Measurements from ENCODE around the gene BMPR1B.

Gene BMPR1B

DNA sequence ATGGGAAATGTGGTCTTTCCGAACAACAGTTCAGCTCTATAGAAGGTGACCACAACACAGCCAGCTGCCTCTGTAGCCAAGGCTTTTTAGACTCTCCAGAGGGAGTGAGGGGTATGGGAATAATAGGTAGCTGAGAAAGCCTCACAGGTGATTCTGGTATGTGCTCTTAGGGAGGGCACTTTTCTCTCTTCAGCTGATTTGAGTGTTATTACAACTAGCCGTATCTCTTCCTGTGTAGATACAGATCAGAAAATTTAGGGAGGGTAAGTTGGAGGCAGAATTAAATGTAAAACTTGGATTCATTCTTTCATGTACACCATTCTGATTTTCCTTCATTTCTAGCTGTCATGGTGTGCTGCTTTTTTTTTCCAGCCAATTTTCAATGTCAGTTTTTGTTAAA is 154.9 kb downstream of the BMPR1B start:
- no peak for DNase-seq (ENCODE audit: low spot score)

DNA sequence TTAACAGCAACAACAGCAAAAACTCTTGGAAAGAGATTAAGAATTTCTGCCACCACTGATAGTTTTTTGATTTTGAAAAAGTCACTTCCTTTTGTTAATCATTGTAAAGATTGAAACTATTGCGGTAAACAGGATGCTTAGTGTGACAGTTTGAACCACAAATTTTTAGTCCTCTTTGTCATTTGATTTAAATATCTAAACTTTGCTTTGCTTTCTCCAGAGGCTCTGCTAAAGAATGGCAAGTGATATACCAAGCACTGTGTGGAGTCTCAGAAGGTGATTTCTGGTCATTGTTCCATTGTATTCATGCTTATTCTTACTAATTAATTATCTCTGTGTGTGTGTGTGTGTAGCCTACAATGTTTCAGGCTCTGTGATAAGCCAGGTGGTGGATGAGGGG is 155.6 kb downstream of the BMPR1B start:
- no peak for DNase-seq (ENCODE audit: low spot score)

GRCh38 chr4:94917146-94917545 is 159.4 kb downstream of the BMPR1B start:
- no peak for DNase-seq (ENCODE audit: low spot score)

DNA sequence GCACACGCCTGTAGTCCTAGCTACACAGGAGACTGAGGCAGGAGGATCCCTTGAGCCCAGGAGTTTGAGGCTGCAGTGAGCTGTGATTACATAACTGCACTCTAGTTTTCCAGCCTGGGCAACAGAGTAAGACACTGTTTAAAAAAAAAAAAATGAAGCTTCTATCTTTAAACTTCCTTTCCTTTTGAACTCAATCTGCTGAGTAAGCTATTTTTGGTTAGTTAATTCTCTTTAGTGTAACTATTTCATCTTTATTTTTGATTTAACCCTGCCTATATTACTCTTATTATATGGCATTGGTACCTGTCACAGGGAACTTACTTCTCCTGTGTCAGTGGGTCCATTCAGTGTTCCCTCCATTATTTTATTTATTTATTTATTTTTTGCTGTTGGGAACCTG is 160.8 kb downstream of the BMPR1B start:
- DNase-seq (ENCODE audit: low spot score) = no peak

DNA sequence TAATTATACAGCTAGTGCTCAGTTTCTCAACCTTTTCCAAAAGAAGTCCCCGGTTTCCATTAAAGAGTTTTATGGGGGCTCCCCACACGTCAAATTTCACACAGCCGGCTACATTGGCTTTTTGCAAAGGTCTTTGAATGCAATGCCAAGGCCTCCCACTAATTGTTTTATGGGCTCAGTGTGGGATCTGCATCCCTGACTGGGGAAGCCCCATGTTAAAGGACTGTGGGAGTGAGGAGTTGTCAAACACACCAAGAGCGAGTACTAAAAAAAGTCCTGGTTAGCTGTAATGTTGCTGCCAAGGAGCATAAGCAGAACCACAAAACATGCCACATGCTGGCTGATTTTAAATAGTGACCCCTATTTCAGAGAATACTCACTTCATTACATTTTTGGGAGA is 162.6 kb downstream of the BMPR1B start:
- DNase-seq (ENCODE audit: low spot score) = no peak

DNA sequence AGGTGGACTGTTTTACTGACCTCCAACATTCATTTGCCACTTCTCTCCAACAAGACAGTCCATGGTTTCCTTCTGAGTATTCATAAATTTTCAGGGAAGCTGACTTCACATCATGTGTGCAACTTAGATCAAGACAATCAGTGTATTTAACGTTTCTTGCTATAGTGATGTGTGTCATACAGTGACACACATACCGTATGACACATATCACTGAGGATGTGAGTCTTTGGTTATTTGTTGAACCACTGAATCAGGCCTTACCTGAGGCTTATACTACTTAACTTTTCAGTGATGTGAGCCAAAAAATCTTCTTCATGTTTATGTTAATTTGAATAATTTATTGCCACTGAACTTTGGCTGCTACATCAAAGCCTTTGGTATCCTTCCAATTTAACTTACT is 166.8 kb downstream of the BMPR1B start:
- no peak for DNase-seq (ENCODE audit: low spot score)

GRCh38 chr4:94925764-94926347 is 168.1 kb downstream of the BMPR1B start:
- DNase-seq (ENCODE audit: low spot score) = no peak

GRCh38 chr4:94926936-94927335 is 169.2 kb downstream of the BMPR1B start:
- no peak for DNase-seq (ENCODE audit: low spot score)

DNA sequence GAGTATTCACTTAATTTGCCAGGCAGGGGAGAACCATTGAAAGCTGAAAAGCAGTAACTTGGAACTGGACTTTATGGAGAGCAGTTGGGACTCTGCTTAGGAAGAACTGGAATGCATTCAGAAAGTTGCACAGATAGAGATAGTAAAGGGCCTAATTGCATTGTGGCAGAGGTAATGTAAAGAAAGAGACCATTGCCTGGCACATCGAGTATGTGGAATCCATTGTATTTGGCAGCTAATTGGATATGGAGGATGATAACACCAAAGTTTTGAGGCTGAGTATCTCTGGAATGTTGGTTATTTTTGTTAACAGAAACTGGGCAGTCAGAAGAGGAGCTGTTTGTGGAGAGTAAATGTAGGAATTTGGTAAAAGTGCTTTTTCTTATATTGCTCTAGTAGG is 169.9 kb downstream of the BMPR1B start:
- DNase-seq (ENCODE audit: low spot score) = peak; percentile 4

DNA sequence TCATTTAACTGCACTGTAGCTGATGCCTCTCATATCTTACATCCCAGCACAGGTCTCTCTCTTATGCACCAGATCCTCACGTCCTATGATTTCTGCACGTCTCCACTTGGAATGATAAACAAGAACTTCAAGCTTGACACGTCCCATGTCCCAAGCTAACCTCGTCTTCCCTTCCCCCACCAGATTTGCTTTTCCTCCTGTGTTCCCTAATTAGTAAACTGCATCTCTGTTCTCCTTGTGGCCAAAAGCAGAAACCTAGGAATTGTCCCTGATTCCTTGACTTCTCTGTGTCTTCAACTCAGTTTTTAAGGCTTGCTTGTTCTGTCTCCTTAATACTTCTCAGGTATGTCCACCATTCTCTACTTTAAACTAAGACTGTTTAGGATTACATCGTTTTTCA is 171.9 kb downstream of the BMPR1B start:
- no peak for DNase-seq (ENCODE audit: low spot score)

DNA sequence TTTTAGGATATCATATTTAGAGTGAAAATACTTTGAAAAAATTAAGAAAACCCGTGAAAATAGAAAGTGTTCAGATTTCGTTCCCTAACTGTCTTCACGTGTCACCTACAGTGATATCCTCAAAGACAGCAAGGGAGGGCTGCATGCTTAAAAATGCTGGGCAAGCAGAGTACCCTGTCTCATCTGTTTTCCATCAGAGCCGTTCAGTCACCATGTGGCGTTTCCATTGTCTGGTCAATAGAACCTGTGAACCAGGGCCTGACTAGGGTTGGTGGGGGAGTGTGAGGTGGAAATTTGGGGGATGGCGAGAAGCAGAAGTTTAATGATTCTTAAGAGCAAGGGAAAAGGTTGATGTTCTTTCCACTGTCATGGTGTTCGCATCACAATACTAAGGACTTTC is 173.9 kb downstream of the BMPR1B start:
- no peak for DNase-seq (ENCODE audit: low spot score)

DNA sequence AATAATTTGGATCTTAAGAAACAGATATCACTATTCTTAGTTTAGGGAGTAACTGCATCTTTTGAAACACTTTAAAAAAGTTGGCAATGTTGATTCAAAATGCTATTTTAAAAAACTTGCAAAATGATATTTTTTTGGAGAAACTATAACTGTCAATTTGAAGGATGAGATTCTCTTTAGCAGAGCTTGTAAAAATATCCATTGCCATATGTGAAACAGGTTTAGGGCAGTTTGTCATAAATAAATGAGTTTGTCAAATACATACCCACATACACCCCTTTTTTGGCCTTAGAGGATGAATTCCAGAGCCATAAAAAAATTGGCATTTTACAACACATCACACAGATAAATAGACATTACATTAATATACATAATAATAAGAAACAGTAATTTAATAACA is 174.6 kb downstream of the BMPR1B start:
- DNase-seq (ENCODE audit: low spot score) = no peak

- DNase-seq (ENCODE audit: low spot score) = no peak
These were observed 176.0 kb downstream of the BMPR1B start for GRCh38 chr4:94933799-94934198.

GRCh38 chr4:94934201-94934600 is 176.4 kb downstream of the BMPR1B start:
- peak; percentile 3 for DNase-seq (ENCODE audit: low spot score)

DNA sequence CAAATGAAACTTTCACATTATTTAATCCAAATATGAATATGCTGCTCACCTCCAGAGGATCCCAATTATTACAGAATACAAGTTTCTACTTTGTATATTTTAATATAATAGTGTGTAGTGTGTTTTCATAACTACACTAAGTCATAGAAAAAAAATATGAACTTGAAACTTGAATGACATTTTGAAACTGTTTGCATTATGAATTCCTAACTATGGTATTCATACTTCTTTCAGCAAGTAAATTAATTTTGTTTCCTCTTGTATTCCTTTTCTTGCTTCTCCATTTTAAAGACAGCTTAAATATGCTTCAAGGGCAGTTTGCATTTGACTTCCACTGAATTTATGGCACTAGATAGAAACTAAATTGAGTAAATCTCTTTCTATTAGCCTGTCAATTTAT is 177.1 kb downstream of the BMPR1B start:
- DNase-seq (ENCODE audit: low spot score) = no peak

GRCh38 chr4:94936854-94937253 is 179.1 kb downstream of the BMPR1B start:
- no peak for DNase-seq (ENCODE audit: low spot score)

GRCh38 chr4:94939791-94940519 is 182.2 kb downstream of the BMPR1B start:
- peak; percentile 10 for DNase-seq (ENCODE audit: low spot score)

DNA sequence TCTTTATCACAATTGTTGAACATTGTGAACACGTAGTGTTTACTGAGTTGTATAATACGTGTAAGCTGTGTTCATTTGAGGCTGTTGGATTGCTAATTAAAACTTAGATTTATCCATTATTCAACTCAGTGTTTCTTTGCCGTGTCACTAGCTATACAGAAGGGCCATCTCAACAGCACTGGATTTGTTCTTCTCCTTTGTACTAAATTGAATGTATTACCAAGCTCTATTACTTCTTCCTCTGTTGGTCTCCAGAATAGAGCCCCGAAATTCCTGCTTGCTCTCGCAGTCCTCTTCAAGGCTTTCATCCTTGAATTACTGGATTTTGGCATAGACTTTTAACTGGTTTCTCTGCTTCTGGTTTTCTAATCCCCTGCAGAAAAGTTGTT is 182.8 kb downstream of the BMPR1B start:
- no peak for DNase-seq (ENCODE audit: low spot score)

DNA sequence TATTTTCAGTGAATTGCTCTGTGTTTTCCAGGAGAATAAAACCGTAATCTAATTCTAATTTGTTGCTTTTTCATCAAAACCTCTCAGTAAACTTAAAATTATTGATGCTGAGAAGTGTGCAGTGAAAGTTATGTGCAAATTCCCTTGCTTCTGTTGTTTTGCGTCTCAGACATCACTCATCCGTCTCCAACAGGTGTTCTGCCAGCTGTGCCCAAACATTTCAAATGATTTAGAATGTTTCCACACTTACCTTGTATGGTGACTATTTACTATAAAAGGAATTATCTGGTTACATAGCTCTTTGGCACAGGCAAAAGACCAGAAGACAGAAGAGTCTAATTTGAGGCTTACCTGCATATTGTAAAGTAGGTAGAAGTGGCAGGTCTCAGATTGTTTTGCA is 184.0 kb downstream of the BMPR1B start:
- no peak for DNase-seq (ENCODE audit: low spot score)

GRCh38 chr4:94944726-94945125 is 187.0 kb downstream of the BMPR1B start:
- no peak for DNase-seq (ENCODE audit: low spot score)

DNA sequence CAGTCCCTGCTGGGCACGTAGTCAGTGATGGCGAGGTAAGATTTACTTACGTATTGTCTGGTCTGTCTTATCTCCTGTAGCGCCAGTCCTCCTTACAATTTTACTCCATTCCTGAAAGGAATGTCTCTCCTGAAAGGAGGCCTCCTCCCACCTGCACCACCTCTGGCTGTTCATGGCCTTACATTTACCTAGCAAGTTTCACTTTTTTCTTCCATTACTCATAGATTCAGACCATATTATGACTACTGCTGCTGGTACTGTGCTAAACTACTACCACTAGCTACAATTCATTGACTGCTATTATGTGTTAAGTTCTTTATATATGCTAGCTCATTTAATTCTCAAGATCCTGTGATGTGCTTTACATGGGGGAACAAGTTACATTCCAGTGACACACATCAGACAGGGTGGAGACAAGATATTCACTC is 189.9 kb downstream of the BMPR1B start:
- DNase-seq (ENCODE audit: low spot score) = no peak

DNA sequence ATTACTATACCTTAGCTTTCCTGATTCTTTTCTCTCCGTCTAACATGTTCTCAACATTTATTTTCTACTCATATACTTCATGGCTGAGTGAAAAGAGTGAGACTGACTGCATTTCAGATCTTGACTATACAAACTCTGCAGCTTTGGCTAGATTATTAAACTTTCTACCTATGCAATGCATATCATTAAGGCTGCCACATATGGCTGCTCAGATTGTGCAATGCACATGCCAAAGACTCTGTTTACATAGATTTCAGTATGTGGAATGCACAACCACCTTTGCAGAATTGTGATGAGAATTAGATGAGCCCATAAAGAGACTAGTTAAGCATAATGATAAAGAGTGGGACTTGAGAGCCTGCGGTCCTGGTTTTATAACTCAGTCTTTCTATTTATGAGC is 196.5 kb downstream of the BMPR1B start:
- DNase-seq (ENCODE audit: low spot score) = no peak

GRCh38 chr4:94957030-94957429 is 199.3 kb downstream of the BMPR1B start:
- no peak for DNase-seq (ENCODE audit: low spot score)

DNA sequence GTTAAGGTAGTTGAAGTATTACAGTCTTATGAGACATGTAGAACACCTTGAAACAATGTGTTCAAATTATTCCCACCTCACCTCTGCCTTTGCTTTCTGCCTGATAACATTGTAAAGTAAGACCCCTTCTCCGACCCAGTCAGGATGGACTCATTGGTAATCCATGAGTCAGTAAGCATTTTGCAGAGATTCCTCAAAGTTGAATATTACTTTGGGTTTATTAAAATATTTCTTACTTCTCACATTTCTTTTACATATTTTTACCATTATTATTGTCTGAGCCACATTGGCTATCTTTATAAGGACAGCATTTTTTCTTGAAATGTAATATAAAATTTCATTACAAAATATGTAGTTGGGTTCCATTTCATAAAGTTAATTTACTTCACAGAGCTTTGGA is 201.6 kb downstream of the BMPR1B start:
- peak; percentile 9 for DNase-seq (ENCODE audit: low spot score)
